Progenitor cell of endocrine pancreas (in vitro differentiated cells): ENCODE measurements around the gene MAP2K6. TPM values are rescaled to one million over a fixed set of nuclear protein-coding genes. Genes with fewer than 3 reads are reported as not detected.

Experiments
- DNase-seq: peaks from one replicate; pipeline ENCODE4 v3.0.0; 2021; ENCODE audit warnings: low spot score; ENCODE audit not compliant: unreplicated experiment
- H3K27ac Mint-ChIP-seq: 2 replicates; pipeline ENCODE4 v1.8.0; 2021; ENCODE audit warnings: mild to moderate bottlenecking, moderate library complexity, mixed read lengths
- H3K27me3 Mint-ChIP-seq: 2 replicates; pipeline ENCODE4 v1.8.0; 2021; ENCODE audit warnings: mixed read lengths
- H3K36me3 Mint-ChIP-seq: 2 replicates; pipeline ENCODE4 v1.8.0; 2022; ENCODE audit warnings: mixed read lengths; ENCODE audit not compliant: insufficient read depth
- H3K4me1 Mint-ChIP-seq: 2 replicates; pipeline ENCODE4 v1.8.0; 2021; ENCODE audit warnings: low read depth, mixed read lengths
- H3K4me3 Mint-ChIP-seq: 2 replicates; pipeline ENCODE4 v1.8.0; 2021; ENCODE audit warnings: low read depth, mild to moderate bottlenecking, moderate library complexity, mixed read lengths
- H3K9me3 Mint-ChIP-seq: 2 replicates; pipeline ENCODE4 v1.8.0; 2021; ENCODE audit warnings: low read depth, mixed read lengths
- total RNA-seq: library from RNA; stranded (reverse); gene quantifications from 2 replicates; pipeline ENCODE4 v1.2.1, GENCODE V29; 2021
- TF ChIP-seq, protein P1 (sequence below): fragments of 200-600 bp; sonication (generic); IDR thresholded peaks from one replicate; pipeline ENCODE4 v1.5.0; 2021; ENCODE audit warnings: antibody characterized with exemption, mild to moderate bottlenecking; ENCODE audit not compliant: unreplicated experiment

The MAP2K6 gene
- total RNA-seq, 1 donor from 2014 or later: 44.7 TPM

DNA sequence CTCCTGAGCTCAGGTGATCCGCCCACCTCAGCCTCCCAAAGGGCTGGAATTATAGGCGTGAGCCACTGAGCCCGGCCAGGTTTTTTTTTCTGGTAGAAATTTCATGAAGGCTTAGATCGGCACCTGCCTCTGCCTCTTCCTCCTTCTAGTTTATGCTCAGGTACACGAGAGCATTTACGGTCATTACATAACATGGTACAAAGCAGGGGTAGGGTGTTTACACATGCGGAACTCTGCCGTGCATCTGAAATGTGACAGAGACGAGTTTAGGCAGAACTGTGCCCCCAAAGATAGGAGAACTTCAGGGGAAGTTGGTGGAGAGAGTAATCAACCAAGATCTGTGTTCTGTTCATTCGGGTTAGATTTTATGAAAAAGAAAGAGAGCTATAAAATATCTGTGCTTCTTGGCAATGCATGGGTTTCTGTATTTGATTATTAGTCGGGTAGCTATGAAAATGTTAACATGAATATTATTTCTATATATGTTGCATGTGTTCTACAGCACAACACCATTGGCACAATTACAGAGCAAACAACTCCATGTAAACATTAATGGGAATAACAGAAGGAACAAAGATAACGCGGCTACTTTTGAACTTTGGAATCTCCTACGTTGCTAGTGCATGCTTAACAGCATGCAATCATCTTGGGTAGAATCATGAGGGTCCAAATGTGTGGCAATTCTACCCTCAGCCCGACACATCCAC is 23.5 kb upstream of the MAP2K6 start:
- TF ChIP-seq, protein P1, sequence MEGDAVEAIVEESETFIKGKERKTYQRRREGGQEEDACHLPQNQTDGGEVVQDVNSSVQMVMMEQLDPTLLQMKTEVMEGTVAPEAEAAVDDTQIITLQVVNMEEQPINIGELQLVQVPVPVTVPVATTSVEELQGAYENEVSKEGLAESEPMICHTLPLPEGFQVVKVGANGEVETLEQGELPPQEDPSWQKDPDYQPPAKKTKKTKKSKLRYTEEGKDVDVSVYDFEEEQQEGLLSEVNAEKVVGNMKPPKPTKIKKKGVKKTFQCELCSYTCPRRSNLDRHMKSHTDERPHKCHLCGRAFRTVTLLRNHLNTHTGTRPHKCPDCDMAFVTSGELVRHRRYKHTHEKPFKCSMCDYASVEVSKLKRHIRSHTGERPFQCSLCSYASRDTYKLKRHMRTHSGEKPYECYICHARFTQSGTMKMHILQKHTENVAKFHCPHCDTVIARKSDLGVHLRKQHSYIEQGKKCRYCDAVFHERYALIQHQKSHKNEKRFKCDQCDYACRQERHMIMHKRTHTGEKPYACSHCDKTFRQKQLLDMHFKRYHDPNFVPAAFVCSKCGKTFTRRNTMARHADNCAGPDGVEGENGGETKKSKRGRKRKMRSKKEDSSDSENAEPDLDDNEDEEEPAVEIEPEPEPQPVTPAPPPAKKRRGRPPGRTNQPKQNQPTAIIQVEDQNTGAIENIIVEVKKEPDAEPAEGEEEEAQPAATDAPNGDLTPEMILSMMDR: no peak
- Mint-ChIP-seq H3K4me1 (peaks cover 6% of the 10 kb centered on the region), H3K27ac (no peak overlapping the region), H3K4me3 (no peak overlapping the region), H3K9me3 (no peaks in the 10 kb centered on the region), H3K36me3 (no peaks in the 10 kb centered on the region), H3K27me3 (no peaks in the 10 kb centered on the region)
- DNase-seq: no peak

DNA sequence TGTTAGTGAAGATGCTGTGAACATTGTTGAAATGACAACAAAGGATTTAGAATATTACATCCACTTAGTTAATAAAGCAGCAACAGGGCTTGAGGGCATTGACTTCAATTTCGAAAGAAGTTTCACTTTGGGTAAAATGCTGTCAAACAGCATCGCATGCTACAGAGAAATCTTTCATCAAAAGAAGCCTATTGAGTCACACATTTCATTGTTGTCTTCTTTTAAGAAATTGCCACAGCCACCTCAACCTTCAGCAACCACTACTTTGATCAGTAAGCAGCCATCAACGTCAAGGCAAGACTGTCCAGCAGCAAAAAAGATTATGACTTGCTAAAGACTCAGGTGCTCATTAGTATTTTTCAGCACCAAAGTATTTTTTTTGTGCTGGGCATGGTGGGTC is 13.2 kb upstream of the MAP2K6 start:
- Mint-ChIP-seq H3K27me3 (no peaks in the 10 kb centered on the region), H3K27ac (no peak overlapping the region), H3K4me3 (no peak overlapping the region), H3K9me3 (peaks cover 4% of the 10 kb centered on the region), H3K4me1 (no peaks in the 10 kb centered on the region), H3K36me3 (no peaks in the 10 kb centered on the region)
- TF ChIP-seq, protein P1: no peak
- DNase-seq: no peak

DNA sequence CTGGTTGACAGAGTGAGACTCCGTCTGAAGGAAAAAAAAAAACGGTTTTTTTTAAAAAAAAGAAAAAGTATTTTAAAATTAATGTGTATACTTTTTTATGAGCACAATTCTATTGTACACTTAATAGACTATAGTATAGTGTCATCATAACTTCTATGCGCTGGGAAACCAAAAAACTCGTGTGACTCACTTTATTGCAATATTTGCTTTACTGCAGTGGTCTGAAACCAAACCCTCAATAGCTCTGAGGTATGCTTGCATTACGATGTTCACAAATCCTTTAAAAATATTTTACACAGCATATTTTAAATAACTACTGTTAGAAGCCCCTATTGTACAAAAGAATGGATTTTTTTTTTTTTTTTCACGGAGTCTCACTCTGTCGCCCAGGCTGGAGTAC is 12.4 kb upstream of the MAP2K6 start:
- Mint-ChIP-seq H3K9me3 (peaks cover 4% of the 10 kb centered on the region), H3K27ac (no peak overlapping the region), H3K4me3 (no peak overlapping the region), H3K36me3 (no peaks in the 10 kb centered on the region), H3K4me1 (no peaks in the 10 kb centered on the region), H3K27me3 (no peaks in the 10 kb centered on the region)
- no peak for DNase-seq
- TF ChIP-seq, protein P1: no peak

DNA sequence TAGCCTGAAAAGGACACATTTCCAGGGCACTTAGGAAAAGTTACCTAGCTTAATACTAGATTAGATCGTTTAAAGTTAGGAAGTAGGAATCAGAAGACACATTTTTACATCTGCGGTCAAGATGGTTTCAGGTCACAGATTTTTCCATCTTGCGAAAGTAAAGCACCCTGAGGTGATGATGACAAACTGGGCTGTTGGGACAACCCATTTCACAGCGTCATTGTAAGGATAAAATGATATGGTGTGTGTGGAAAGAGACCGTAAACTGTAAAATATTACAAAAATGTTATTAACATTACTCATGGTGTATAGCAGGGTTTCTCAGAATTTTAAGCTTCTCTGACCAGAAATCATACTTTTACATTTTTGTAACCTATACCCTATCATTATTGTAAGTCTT is 10.1 kb upstream of the MAP2K6 start:
- H3K27ac Mint-ChIP-seq: no peak overlapping the region
- no peak for DNase-seq
- H3K4me3 Mint-ChIP-seq: no peak overlapping the region
- TF ChIP-seq, protein P1: no peak
- H3K27me3 Mint-ChIP-seq: no peaks in the 10 kb centered on the region
- H3K9me3 Mint-ChIP-seq: peaks cover 4% of the 10 kb centered on the region
- H3K4me1 Mint-ChIP-seq: no peaks in the 10 kb centered on the region
- H3K36me3 Mint-ChIP-seq: no peaks in the 10 kb centered on the region

DNA sequence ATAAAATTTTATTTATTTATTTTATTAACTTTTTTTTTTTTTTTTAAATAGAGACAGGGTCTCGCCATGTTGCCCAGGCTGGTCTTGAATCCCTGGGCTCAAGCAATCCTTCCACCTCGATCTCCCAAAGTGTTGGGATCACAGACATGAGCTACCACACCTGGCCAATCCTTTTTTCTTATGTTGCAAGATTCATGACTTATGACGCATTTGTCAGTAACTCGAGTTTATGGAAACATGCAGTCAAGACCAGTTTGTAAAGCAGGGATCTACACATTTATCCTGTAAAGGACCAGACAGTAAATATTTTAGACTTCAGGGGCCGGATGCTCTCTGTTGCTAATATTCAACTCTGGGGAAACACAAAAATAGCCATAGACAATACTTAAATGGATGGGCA is 9.4 kb upstream of the MAP2K6 start:
- H3K4me3 Mint-ChIP-seq: no peak overlapping the region
- H3K36me3 Mint-ChIP-seq: no peaks in the 10 kb centered on the region
- no peaks in the 10 kb centered on the region for H3K4me1 Mint-ChIP-seq
- no peak for DNase-seq
- H3K9me3 Mint-ChIP-seq: peaks cover 4% of the 10 kb centered on the region
- TF ChIP-seq, protein P1: no peak
- no peak overlapping the region for H3K27ac Mint-ChIP-seq
- H3K27me3 Mint-ChIP-seq: no peaks in the 10 kb centered on the region
